GM06990 (cell line): ENCODE measurements around the gene F12.

Experiments used
- DNase-seq: peaks from one replicate; pipeline ENCODE4 v3.0.0-alpha.2; 2011; ENCODE audit not compliant: insufficient read length; ENCODE audit errors: extremely low read depth
- H3K27me3 ChIP-seq: replicated peaks from 2 replicates; pipeline ENCODE4 v1.6.0; 2011; ENCODE audit warnings: low read length; ENCODE audit not compliant: control insufficient read depth, insufficient read depth
- H3K36me3 ChIP-seq: 2 replicates; pipeline ENCODE4 v1.5.1; 2011; ENCODE audit warnings: low read length; ENCODE audit not compliant: control insufficient read depth, insufficient read depth
- H3K4me3 ChIP-seq: replicated peaks from 2 replicates; pipeline ENCODE4 v1.5.1; 2011; ENCODE audit warnings: low read depth, mild to moderate bottlenecking, control low read depth, low read length
- TF ChIP-seq, protein P1 (sequence below): IDR thresholded peaks from 2 replicates; pipeline ENCODE4 v1.5.1; 2011; ENCODE audit warnings: low read length, control low read depth, mild to moderate bottlenecking, inconsistent platforms; ENCODE audit not compliant: insufficient read depth, poor library complexity, severe bottlenecking

Gene F12

DNA sequence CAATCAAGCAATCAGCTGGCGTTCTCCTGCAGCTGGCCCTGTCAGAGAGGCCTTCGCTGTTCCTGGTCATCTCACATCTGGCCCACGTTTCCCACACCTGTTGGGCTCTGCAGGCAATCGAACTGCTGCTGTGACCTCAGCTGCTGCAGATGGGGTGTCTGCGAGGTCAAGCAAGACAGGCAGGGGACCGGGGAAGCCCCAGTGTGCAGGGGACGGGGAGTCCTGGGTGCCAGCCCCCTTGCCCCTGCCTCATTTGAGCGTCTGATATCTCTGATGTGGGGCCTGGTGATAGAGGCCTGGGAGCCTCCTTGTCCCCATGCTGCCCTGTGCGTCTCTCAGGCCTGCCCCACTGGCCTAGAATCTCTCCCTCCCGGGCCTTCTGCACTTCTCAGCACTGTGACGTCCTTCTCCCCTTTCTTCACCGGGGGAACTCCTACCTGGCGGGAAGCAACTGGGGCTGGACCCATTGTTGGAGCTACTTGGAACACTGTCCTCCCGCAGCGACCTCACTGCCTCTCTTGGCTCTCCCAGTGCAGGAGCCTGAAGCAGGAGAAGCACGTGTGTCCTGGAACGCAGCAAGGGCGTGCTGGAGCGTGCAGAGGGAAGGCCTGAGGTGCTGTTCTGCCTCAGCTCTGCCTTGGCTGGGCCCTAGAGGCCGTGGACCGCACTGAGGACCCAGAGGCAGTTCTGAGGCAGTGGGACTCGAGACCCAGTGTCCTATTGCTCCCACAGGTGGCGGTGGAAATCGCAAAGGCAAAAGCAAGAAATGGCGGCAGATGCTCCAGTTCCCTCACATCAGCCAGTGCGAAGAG lies 21.0 kb upstream of the F12 start:
- Histone ChIP-seq H3K27me3 (no peaks in the 10 kb centered on the region), H3K4me3 (peak overlapping the region; percentile 7; the same call in 1 of the 2 replicates), H3K36me3 (peaks cover 38% of the 10 kb centered on the region)
- TF ChIP-seq, protein P1, sequence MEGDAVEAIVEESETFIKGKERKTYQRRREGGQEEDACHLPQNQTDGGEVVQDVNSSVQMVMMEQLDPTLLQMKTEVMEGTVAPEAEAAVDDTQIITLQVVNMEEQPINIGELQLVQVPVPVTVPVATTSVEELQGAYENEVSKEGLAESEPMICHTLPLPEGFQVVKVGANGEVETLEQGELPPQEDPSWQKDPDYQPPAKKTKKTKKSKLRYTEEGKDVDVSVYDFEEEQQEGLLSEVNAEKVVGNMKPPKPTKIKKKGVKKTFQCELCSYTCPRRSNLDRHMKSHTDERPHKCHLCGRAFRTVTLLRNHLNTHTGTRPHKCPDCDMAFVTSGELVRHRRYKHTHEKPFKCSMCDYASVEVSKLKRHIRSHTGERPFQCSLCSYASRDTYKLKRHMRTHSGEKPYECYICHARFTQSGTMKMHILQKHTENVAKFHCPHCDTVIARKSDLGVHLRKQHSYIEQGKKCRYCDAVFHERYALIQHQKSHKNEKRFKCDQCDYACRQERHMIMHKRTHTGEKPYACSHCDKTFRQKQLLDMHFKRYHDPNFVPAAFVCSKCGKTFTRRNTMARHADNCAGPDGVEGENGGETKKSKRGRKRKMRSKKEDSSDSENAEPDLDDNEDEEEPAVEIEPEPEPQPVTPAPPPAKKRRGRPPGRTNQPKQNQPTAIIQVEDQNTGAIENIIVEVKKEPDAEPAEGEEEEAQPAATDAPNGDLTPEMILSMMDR, result no peak
- peak; percentile 69 for DNase-seq

DNA sequence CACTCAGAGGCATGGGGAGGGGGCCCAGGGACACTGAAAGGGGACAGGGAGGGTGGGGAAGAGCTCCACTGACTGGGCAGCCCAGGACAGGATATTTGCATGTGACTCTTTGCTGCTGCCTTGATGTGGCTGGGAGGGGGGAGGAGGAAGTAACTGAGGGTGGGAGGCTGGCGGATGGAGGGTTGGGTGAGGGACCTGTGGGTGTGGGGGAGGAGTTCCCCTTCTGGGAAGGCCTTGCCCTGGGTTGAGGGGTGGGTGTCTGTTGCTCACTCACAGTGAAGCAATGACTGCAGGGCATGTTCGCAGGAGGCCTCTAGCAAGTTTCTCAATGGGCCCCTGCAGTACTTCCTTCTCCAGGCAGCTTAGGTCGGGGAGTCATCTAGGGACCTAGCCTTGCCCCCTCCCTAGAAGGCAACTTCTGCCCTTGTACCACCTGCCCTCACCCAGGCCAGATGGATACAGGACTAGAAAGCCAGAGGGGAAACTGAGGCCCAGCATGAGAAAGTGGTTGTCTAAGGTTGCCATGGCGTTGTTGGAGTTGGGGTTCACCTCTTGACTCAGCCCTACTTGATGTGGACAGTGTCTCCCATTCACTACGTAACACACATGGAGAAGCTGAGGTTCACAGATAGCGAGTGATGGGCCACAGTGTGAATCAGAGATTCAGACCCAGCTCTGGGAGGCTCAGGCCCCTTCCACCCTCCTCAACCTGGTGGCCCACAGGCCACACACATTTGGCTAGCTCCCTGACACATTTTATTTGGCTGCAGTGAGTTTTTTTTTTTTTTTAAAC lies 20.1 kb upstream of the F12 start:
- Histone ChIP-seq H3K36me3 (peaks cover 29% of the 10 kb centered on the region), H3K27me3 (no peaks in the 10 kb centered on the region), H3K4me3 (peak overlapping the region; percentile 86)
- TF ChIP-seq, protein P1, result no peak
- DNase-seq, result peak; percentile 77

DNA sequence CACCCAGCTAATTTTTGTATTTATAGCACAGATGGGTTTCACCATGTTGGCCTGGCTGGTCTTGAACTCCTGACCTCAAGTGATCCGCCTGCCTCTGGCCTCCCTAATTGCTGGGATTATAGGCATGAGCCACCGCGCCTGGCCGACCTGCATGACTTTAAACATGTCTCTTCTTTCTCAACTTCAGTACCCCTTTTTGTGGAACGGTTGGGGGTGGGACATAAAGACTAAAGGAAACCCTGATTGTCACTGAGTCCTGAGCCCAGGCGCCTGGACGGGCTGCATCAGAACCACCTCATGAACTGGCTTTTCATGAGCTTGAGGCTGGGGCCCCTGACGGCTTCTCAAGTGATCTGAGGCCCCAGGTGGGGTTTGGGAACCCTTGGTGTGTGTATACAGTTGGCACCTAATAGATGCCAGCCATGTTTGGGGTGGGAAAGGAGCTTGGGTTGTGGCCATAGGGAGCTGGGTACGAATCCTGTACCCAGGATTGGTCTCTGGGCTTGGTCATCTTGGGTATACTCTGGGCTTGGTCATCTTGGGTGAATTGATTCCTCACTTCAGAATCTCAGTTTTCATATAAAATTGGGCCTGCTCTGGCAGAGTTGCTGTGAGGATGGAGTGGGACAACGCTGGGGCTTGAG lies 19.3 kb upstream of the F12 start:
- H3K4me3 ChIP-seq, result peak overlapping the region; percentile 86
- no peak for DNase-seq
- TF ChIP-seq, protein P1, result no peak
- H3K36me3 ChIP-seq, result peaks cover 23% of the 10 kb centered on the region
- H3K27me3 ChIP-seq, result no peaks in the 10 kb centered on the region

DNA sequence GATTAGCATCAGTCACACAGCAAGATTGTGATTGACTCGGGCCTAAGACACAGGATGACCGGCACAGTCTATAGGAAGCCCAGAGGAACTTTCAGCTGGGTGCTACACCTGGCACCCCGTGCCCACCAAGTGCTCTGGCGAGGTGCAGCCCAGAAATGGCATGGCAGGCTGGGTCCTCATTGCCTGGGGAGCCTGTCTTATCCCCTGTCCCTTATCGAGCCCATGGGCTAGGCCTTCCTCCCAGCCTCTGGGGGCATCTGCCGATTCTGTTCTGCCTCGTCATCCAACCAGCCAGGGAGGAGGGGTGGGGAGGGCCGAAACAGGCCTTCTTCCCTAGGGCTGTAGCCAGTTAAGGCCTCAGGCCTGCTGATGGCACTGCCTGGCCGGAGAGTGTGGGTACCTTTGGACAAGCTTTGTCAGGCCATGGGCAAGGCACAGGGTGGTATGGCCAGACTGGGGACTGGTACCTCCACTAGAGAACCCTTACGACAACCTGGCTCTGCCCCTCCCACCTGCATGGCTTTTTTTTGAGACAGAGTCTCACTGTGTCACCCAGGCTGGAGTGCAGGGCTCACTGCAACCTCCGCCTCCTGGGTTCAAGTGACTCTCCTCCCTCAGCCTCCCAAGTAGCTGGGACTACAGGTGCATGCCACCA lies 18.7 kb upstream of the F12 start:
- H3K4me3 ChIP-seq, result peak overlapping the region; percentile 86
- peaks cover 16% of the 10 kb centered on the region for H3K36me3 ChIP-seq
- no peaks in the 10 kb centered on the region for H3K27me3 ChIP-seq
- TF ChIP-seq, protein P1, result no peak
- DNase-seq, result peak; percentile 61

DNA sequence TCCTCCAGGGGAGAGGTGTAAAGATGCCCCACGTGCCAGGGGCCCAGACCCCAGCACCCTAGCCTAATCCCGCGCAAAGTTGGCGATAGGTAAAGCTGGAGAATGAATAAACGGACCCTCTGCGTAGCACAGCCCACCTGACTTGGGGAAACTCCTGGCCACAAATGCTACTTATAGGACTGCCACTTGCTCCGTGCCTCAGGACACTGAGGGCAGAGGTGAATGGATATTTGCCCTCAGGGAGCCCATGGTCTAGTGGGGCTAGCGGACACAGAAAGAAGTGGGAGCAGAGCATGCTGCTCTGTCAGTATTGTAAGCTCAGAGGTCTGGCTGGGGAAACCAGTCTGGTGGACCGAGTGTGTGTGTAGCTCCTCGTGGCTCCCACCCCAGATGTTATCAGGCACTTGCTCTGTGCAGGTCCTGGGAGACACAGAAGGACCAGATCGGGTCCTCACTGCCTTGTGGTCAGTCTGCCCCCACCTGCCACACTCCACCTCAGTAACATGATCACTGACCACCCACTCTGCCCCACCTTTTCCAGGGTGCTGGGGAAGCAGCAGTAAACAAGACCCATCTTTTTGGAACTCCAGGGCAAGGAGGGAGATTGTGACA lies 18.0 kb upstream of the F12 start:
- peak overlapping the region; percentile 86 for H3K4me3 ChIP-seq
- TF ChIP-seq, protein P1, result no peak
- no peaks in the 10 kb centered on the region for H3K27me3 ChIP-seq
- DNase-seq, result peak; percentile 51
- peaks cover 9% of the 10 kb centered on the region for H3K36me3 ChIP-seq
